Suprapubic skin (tissue), 3 donors: ENCODE data around the gene MRPL12.

Experiments
- EP300 ChIP-seq: sonication (generic); formaldehyde crosslinking; IDR thresholded peaks from one replicate; pipeline ENCODE4 v1.6.1; 2017; ENCODE audit warnings: antibody characterized with exemption
- POLR2A ChIP-seq, 2 donors: fragments of 450-650 bp; IDR thresholded peaks; one replicate each; pipeline ENCODE4 v1.6.1; 2017; ENCODE audit warnings: antibody characterized with exemption in 2 of 2, mild to moderate bottlenecking in 2 of 2, moderate library complexity in 2 of 2
- TF ChIP-seq, protein P1 (sequence below), 2 donors: fragments of 200-600 bp in 1 of 2; fragments of 450-650 bp in 1 of 2; sonication (generic) in 1 of 2; IDR thresholded peaks; one replicate each; pipeline ENCODE4 v1.5.1; 2016 to 2019; ENCODE audit warnings: antibody characterized with exemption in 2 of 2, mild to moderate bottlenecking in 1 of 2, moderate library complexity in 1 of 2

DNA sequence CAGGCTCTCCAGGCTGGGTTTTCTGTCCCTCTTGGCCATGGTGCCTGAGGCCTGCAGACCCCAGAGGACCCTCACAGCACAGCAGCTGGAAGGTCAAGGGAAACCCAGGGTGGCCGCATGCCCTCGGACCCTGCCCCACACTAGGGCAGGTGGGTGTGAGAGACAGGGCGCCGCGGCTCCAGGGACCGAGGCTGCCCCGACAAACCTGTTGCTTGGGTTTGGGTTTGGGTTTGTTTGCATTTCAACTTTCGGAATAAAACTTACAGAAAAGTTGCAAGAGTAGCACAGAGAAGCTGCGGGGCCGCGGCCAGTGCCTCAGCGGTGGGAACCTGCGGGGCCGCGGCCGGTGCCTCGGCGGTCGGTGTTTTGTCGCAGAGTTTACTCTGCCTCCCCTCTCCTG lies 11.6 kb upstream of the MRPL12 start:
- TF ChIP-seq, protein P1, sequence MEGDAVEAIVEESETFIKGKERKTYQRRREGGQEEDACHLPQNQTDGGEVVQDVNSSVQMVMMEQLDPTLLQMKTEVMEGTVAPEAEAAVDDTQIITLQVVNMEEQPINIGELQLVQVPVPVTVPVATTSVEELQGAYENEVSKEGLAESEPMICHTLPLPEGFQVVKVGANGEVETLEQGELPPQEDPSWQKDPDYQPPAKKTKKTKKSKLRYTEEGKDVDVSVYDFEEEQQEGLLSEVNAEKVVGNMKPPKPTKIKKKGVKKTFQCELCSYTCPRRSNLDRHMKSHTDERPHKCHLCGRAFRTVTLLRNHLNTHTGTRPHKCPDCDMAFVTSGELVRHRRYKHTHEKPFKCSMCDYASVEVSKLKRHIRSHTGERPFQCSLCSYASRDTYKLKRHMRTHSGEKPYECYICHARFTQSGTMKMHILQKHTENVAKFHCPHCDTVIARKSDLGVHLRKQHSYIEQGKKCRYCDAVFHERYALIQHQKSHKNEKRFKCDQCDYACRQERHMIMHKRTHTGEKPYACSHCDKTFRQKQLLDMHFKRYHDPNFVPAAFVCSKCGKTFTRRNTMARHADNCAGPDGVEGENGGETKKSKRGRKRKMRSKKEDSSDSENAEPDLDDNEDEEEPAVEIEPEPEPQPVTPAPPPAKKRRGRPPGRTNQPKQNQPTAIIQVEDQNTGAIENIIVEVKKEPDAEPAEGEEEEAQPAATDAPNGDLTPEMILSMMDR (IDR thresholded peaks at IDR 0.05), result no peak
- TF ChIP-seq POLR2A (IDR thresholded peaks at IDR 0.05) (no peak), EP300 (no peak)
